Measurements from ENCODE around the gene CACNB2. TPM values are rescaled to one million over a fixed set of nuclear protein-coding genes. Genes with fewer than 3 reads are reported as not detected.
A peak's percentile ranks its signal among the peaks of the same experiment; 100 is the strongest.
"Not testable (repeated sequence)": the region's sequence is repeated elsewhere in the genome, so short reads cannot be mapped to it uniquely, and the experiment has no call there.

Gene CACNB2
- total RNA-seq, 4 donors from 2014 or later, result 0.81 to 13.9 (median 4.5) TPM

DNA sequence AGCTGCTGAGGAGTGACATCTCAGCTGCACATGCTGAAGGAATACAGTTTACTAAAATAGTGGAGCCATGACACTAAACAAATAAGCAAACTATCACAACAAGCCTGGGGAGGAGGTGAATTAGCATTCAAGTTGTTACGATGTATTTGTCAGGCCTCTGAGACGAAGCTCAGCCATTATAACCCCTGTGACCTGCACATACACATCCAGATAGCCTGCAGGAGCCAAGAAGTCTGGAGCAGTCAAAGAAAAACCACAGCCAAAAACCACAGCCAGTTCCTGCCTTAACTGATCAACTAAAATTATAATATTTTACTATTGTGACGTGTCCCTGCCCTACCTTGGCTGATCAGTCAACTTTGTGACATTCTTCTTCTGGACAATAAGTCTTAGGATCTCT is 442.6 kb downstream of the CACNB2 start:
- Histone ChIP-seq H3K27me3 (no peaks in the 10 kb centered on the region), H3K4me1 (no peaks in the 10 kb centered on the region), H3K9me3 (no peaks in the 10 kb centered on the region), H3K27ac (no peak overlapping the region), H3K36me3 (peaks cover 0 to 8% of the 10 kb centered on the region in 2 donors), H3K4me3 (replicated peaks in 1 of 3) (no peak overlapping the region)
- intact Hi-C loops (cut with DNase I), result no loop called here
- no peak for DNase-seq
- no peak for TF ChIP-seq POLR2A (IDR thresholded peaks at IDR 0.05)
- TF ChIP-seq, protein P1, sequence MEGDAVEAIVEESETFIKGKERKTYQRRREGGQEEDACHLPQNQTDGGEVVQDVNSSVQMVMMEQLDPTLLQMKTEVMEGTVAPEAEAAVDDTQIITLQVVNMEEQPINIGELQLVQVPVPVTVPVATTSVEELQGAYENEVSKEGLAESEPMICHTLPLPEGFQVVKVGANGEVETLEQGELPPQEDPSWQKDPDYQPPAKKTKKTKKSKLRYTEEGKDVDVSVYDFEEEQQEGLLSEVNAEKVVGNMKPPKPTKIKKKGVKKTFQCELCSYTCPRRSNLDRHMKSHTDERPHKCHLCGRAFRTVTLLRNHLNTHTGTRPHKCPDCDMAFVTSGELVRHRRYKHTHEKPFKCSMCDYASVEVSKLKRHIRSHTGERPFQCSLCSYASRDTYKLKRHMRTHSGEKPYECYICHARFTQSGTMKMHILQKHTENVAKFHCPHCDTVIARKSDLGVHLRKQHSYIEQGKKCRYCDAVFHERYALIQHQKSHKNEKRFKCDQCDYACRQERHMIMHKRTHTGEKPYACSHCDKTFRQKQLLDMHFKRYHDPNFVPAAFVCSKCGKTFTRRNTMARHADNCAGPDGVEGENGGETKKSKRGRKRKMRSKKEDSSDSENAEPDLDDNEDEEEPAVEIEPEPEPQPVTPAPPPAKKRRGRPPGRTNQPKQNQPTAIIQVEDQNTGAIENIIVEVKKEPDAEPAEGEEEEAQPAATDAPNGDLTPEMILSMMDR (IDR thresholded peaks at IDR 0.05), result no peak
- WGBS, 2 donors, result 86% methylated on average over 3 of the region's 3 CpGs

DNA sequence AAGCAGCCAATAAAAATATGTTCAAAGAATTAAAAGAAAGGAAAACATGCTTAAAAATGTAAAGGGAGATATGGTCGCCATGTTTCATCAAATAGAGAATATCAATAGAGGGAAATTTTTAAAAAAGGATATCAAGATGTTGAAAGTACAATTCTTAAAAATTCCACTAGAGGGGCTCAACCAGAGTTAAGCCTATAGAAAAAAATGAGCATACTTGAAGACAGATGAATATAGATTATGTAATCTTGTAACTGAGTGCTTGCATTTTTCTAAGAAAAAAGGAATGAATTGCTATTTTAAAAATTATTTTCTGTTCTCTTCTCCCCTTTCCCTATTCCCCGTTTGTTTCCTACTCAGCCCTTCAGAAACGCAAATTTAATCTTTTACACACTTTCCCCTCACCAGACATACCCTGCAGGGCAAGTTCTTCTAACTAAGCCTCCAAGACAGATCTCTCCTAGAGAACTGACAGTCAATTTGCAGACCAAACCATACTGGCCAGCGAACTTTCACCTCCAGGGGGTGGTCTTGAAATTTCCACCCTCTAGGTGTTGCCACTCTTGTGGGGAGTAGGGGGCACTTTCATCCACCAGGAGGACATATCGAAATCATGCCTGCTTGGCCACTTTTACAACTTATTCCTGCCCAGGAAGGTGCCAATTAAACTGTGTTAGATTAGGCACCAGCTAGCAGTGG is 443.5 kb downstream of the CACNB2 start:
- intact Hi-C loops (cut with DNase I), result no loop called here
- TF ChIP-seq, protein P1 (IDR thresholded peaks at IDR 0.05), result peak in 1 of 6 experiments; percentile 12
- no peak for TF ChIP-seq POLR2A (IDR thresholded peaks at IDR 0.05)
- Histone ChIP-seq H3K27me3 (no peaks in the 10 kb centered on the region), H3K27ac (no peak overlapping the region), H3K9me3 (no peaks in the 10 kb centered on the region), H3K4me1 (peaks cover 0 to 5% of the 10 kb centered on the region in 2 donors), H3K36me3 (peaks cover 0 to 8% of the 10 kb centered on the region in 2 donors), H3K4me3 (replicated peaks in 1 of 3) (no peak overlapping the region)
- WGBS, 2 donors, result 91 to 93% methylated on average over 5 of the region's 5 CpGs
- DNase-seq, result no peak

DNA sequence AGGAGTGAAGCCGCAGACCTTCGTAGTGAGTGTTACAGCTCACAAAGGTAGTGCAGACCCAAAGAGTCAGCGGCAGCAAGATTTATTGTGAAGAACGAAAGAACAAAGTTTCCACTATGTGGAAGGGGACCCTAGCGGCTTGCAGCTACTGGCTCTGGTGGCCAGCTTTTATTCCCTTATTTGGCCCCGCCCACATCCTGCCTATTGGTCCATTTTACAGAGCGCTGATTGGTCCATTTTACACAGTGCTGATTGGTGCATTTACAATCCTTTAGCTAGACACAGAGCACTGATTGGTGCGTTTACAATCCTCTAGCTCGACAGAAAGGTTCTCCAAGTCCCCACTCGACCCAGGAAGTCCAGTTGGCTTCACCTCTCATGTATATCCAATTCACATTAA is 446.4 kb downstream of the CACNB2 start:
- intact Hi-C loops (cut with DNase I); H3K36me3 ChIP-seq: not testable (repeated sequence)
- WGBS, 2 donors, result 96 to 99% methylated on average over 10 of the region's 10 CpGs

DNA sequence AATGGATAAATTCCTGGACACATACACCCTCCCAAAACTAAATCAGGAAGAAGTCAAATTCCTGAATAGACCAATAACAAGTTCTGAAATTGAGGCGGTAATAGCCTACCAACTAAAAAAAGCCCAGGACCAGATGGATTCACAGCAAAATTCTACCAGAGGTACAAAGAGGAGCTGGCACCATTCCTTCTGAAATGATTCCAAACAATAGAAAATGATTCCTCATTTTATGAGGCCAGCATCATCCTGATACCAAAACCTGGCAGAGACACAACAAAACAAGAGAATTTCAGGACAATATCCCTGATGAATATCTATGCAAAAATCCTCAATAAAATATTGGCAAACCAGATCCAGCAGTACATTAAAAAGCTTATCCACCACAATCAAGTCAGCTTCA is 450.9 kb downstream of the CACNB2 start:
- H3K4me1 ChIP-seq; intact Hi-C loops (cut with DNase I); H3K27me3 ChIP-seq; H3K4me3 ChIP-seq (replicated peaks in 1 of 3); H3K27ac ChIP-seq; DNase-seq; H3K9me3 ChIP-seq; H3K36me3 ChIP-seq: not testable (repeated sequence)
- 97% methylated on average over 1 of the region's 1 CpG for WGBS, 2 donors

More for the DNA sequence above, 446.4 kb downstream of the CACNB2 start:
- not testable (repeated sequence) for H3K4me3 ChIP-seq (replicated peaks in 1 of 3); DNase-seq; H3K9me3 ChIP-seq; H3K4me1 ChIP-seq; H3K27ac ChIP-seq; H3K27me3 ChIP-seq

Other genes starting within 250 kb of the CACNB2 start
- under 1 TPM in 1 of 4 donors, not detected in 3; 0.11 TPM for gene SLC39A12, start 188.5 kb upstream of the CACNB2 start, total RNA-seq